ENCODE data around the gene TLR2. TPM values are rescaled to one million over a fixed set of nuclear protein-coding genes. Genes with fewer than 3 reads are reported as not detected.

The TLR2 gene
- total RNA-seq, 4 donors from 2014 or later, result 21.7 to 91.5 (median 56.8) TPM

GRCh38 chr4:153661908-153662307 lies 22.2 kb upstream of the TLR2 start:
- TF ChIP-seq CTCF (IDR thresholded peaks at IDR 0.05; ENCODE audit: low read depth), result no peak

GRCh38 chr4:153663667-153664066 lies 20.4 kb upstream of the TLR2 start:
- no peak for TF ChIP-seq CTCF (IDR thresholded peaks at IDR 0.05; ENCODE audit: low read depth)

GRCh38 chr4:153668647-153669046 lies 15.4 kb upstream of the TLR2 start:
- TF ChIP-seq CTCF (IDR thresholded peaks at IDR 0.05; ENCODE audit: low read depth), result no peak

- TF ChIP-seq CTCF (IDR thresholded peaks at IDR 0.05; ENCODE audit: low read depth), result no peak
Observed at GRCh38 chr4:153669838-153670237, 14.2 kb upstream of the TLR2 start.

- TF ChIP-seq CTCF (IDR thresholded peaks at IDR 0.05; ENCODE audit: low read depth), result no peak
Observed at GRCh38 chr4:153676486-153676885, 7.6 kb upstream of the TLR2 start.

- no peak for TF ChIP-seq CTCF (IDR thresholded peaks at IDR 0.05; ENCODE audit: low read depth)
Observed at GRCh38 chr4:153676984-153677383, 7.1 kb upstream of the TLR2 start.

- TF ChIP-seq CTCF (IDR thresholded peaks at IDR 0.05; ENCODE audit: low read depth), result no peak
Observed at GRCh38 chr4:153679486-153679885, 4.6 kb upstream of the TLR2 start.

Measured in subcutaneous adipose tissue (tissue), 4 donors.